Stimulated activated CD4-positive, alpha-beta T cell treated with anti-CD3 and anti-CD28 coated beads, Interleukin-4, amount 100 ng/mL, for 4 hours (primary cell): ENCODE results near the gene PEAK1.

Experiments
- DNase-seq, 2 experiments: peaks; one replicate each; pipeline ENCODE4 v3.0.0-alpha.2; 2020

PEAK1 gene

GRCh38 chr15:77400258-77400657 is 19.6 kb downstream of the PEAK1 start:
- no peak for DNase-seq

- DNase-seq = no peak
Measured at GRCh38 chr15:77398927-77399326, 21.0 kb downstream of the PEAK1 start.

- DNase-seq = no peak
Measured at GRCh38 chr15:77396692-77397091, 23.2 kb downstream of the PEAK1 start.

GRCh38 chr15:77395013-77395774 is 24.7 kb downstream of the PEAK1 start:
- no peak for DNase-seq

GRCh38 chr15:77393471-77393840 is 26.4 kb downstream of the PEAK1 start:
- no peak for DNase-seq

- DNase-seq = no peak
Measured at GRCh38 chr15:77392762-77393470, 27.0 kb downstream of the PEAK1 start.

- no peak for DNase-seq
Measured at GRCh38 chr15:77391372-77391951, 28.4 kb downstream of the PEAK1 start.

- no peak for DNase-seq
Measured at GRCh38 chr15:77387365-77388105, 32.4 kb downstream of the PEAK1 start.

- no peak for DNase-seq
Measured at GRCh38 chr15:77386626-77387025, 33.3 kb downstream of the PEAK1 start.

GRCh38 chr15:77384589-77385359 is 35.1 kb downstream of the PEAK1 start:
- DNase-seq = no peak

- DNase-seq = no peak
Measured at GRCh38 chr15:77384086-77384485, 35.8 kb downstream of the PEAK1 start.

- DNase-seq = no peak
Measured at GRCh38 chr15:77380033-77380432, 39.9 kb downstream of the PEAK1 start.

GRCh38 chr15:77376770-77377169 is 43.1 kb downstream of the PEAK1 start:
- no peak for DNase-seq

- no peak for DNase-seq
Measured at GRCh38 chr15:77375133-77375532, 44.8 kb downstream of the PEAK1 start.

GRCh38 chr15:77373441-77373840 is 46.5 kb downstream of the PEAK1 start:
- DNase-seq = no peak

GRCh38 chr15:77371850-77372563 is 47.9 kb downstream of the PEAK1 start:
- no peak for DNase-seq

GRCh38 chr15:77370580-77370979 is 49.3 kb downstream of the PEAK1 start:
- no peak for DNase-seq

- DNase-seq = no peak
Measured at GRCh38 chr15:77369168-77369567, 50.7 kb downstream of the PEAK1 start.

- no peak for DNase-seq
Measured at GRCh38 chr15:77367631-77368030, 52.3 kb downstream of the PEAK1 start.

GRCh38 chr15:77361456-77361855 is 58.4 kb downstream of the PEAK1 start:
- DNase-seq = no peak

GRCh38 chr15:77358545-77359240 is 61.2 kb downstream of the PEAK1 start:
- DNase-seq = no peak
